Muscle layer of colon (tissue), 2 donors: Measurements from ENCODE around the gene FAM184A.

Experiments
- H3K27ac ChIP-seq: one replicate; pipeline ENCODE4 v1.7.0; 2013; ENCODE audit warnings: low read depth, mild to moderate bottlenecking, low read length, moderate library complexity
- H3K27me3 ChIP-seq, 2 donors: one replicate each; pipeline ENCODE4 v1.7.0; 2013; ENCODE audit warnings: low read length in 2 of 2, mild to moderate bottlenecking in 2 of 2; ENCODE audit not compliant: insufficient read depth in 2 of 2, control insufficient read depth in 1 of 2
- H3K36me3 ChIP-seq: one replicate; pipeline ENCODE4 v1.7.0; 2013; ENCODE audit warnings: mild to moderate bottlenecking, low read length; ENCODE audit not compliant: insufficient read depth
- H3K4me1 ChIP-seq: one replicate; pipeline ENCODE4 v1.7.0; 2013; ENCODE audit warnings: mild to moderate bottlenecking, low read length; ENCODE audit not compliant: insufficient read depth
- H3K4me3 ChIP-seq, 2 donors: one replicate each; pipeline ENCODE4 v1.7.0; 2013; ENCODE audit warnings: low read length in 2 of 2, low read depth in 1 of 2, mild to moderate bottlenecking in 1 of 2, moderate library complexity in 1 of 2
- H3K9ac ChIP-seq: one replicate; pipeline ENCODE4 v1.7.0; 2013; ENCODE audit warnings: low read length
- H3K9me3 ChIP-seq: one replicate; pipeline ENCODE4 v1.7.0; 2013; ENCODE audit warnings: mild to moderate bottlenecking, low read length
- donor health status: abdominal sarcoma.
- donor health status: Adenocarcinoma of cecum.

The FAM184A gene

DNA sequence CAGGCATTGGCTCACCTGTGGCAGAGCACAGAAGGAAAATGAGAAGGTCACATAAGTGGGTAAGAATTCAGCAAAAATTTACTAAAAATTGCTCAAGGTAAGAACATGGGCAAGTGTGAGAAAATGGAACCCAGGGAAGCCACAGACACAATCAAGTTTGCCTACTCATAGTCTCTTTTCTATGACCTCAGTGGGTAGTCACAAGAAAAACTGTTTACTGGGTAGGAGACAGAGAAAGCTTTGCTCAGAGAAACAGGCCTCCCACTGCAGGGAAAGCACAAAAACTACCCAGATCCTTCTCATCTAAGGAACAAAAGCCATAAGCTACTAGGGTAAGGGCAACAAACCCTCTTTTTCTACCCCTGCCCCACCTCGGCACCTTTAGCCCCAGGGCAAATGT lies 35.2 kb downstream of the FAM184A start:
- no peaks in the 10 kb centered on the region for H3K36me3 ChIP-seq
- no peaks in the 10 kb centered on the region for H3K9me3 ChIP-seq
- H3K4me1 ChIP-seq: no peaks in the 10 kb centered on the region
- H3K27me3 ChIP-seq: no peaks in the 10 kb centered on the region
- no peak overlapping the region for H3K27ac ChIP-seq
- no peak overlapping the region for H3K9ac ChIP-seq
- H3K4me3 ChIP-seq: no peak overlapping the region

DNA sequence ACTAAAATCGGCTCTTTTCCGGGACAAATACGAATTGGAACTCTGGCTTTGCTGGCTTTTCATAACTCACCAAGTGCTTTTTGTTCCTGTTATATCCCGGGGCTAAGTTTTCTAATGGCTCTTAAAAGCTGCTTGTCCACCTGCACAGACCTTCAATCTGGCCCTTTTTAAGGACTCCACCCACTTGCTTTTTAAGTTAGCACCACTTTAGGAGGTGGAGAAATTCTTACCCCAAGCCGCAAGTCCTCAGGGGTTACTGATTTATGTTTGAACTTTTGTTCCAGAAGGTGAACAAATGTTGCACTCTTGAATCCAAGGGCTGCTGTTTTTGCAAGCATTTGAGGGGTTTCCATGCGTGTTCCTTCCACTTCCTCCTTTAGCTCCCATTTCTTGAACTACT lies 37.8 kb downstream of the FAM184A start:
- Histone ChIP-seq H3K27ac (no peak overlapping the region), H3K27me3 (no peaks in the 10 kb centered on the region), H3K4me1 (no peaks in the 10 kb centered on the region), H3K9ac (no peak overlapping the region), H3K4me3 (no peak overlapping the region), H3K9me3 (no peaks in the 10 kb centered on the region), H3K36me3 (no peaks in the 10 kb centered on the region)

DNA sequence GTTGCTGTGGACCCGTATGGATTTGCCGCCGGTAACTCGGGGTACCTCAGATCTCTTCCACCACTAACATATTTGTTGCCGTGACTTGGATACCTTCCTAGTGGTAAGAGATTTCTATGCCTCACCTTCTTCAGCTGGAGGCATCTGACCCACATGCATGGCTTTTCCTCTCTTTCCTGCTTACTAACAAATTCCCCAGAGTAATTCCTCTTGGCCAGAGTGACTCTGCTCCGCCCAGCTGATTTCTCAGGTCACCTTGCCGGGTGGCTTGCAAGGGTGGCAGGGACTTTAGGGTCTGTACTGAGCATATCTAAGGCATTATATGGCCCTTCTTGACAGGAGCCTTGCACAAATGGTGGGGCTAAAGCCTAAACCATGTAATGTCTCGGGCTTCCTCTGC lies 38.2 kb downstream of the FAM184A start:
- Histone ChIP-seq H3K9ac (no peak overlapping the region), H3K36me3 (no peaks in the 10 kb centered on the region), H3K9me3 (no peaks in the 10 kb centered on the region), H3K27ac (no peak overlapping the region), H3K4me3 (no peak overlapping the region), H3K27me3 (no peaks in the 10 kb centered on the region), H3K4me1 (no peaks in the 10 kb centered on the region)

DNA sequence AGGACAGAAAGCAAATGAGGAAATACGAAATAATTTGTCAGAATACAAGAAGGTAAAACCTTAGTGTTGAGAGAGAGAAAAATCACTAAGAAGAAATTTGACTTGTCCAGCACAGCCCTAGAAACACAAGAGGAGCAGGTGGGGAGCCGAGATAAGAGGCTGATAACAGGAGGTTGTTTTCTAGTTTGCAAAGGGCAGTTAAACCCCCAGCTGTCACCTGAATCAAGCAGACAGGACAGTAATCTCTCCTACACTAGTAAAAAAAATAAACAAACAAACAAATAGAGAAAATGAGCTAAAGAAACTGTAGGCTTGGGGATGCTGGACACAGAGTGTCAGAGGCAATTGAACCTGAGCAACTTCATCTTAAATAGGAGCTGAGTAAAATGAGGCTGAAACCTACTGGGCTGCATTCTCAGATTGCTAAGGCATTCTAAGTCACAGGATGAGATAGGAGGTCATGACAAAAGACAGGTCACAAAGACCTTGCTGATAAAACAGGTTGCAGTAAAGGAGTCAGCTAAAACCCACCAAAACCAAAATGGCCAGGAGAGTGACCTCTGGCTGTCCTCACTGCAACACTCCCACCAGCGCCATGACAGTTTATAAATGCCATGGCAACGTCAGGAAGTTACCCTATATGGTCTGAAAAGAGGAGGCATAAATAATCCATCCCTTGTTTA lies 40.4 kb downstream of the FAM184A start:
- Histone ChIP-seq H3K27ac (no peak overlapping the region), H3K36me3 (no peaks in the 10 kb centered on the region)

DNA sequence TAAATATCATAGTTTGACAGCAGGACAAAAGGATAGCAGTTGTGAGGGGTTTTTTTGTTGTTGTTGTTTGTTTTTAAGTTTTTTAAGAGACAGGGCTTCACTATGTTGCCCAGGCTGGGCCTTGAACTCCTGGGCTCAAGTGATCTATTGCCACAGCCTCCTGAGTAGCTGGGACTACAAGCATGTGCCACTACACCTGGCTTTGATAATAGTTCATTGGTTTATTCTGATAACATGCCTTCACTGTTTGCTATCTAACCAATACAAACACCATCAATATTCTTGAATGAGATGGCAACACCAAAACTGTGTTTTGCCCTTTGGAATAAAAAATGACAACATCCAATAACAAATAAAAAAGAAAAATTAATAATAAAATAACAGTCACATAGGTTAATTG lies 41.2 kb downstream of the FAM184A start:
- no peaks in the 10 kb centered on the region for H3K4me1 ChIP-seq
- H3K27ac ChIP-seq: no peak overlapping the region
- H3K9me3 ChIP-seq: no peaks in the 10 kb centered on the region
- H3K36me3 ChIP-seq: no peaks in the 10 kb centered on the region
- no peak overlapping the region for H3K4me3 ChIP-seq
- no peaks in the 10 kb centered on the region for H3K27me3 ChIP-seq
- H3K9ac ChIP-seq: no peak overlapping the region

More for the DNA sequence above, 40.4 kb downstream of the FAM184A start:
- Histone ChIP-seq H3K9ac (no peak overlapping the region), H3K27me3 (no peaks in the 10 kb centered on the region), H3K9me3 (no peaks in the 10 kb centered on the region), H3K4me1 (no peaks in the 10 kb centered on the region), H3K4me3 (no peak overlapping the region)

DNA sequence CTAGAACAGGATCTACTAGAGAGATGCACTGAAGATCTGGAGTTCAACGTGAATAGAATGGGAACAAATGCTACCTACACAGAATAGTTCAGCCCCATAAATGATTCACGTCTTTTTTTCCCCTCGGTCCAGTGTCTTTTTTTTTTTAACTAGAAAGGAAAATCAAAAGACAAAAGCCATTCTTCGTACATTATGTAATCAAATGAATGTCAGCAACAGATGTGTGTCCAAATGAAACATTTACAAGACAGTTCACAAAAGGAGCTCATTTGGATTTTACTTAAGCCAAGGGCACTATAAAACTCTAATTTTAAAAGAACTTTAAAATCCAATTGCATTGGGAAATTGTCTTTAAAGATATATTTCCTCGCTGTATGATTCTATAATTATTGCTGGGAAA lies 42.4 kb downstream of the FAM184A start:
- H3K27me3 ChIP-seq: no peaks in the 10 kb centered on the region
- no peaks in the 10 kb centered on the region for H3K9me3 ChIP-seq
- H3K4me3 ChIP-seq: no peak overlapping the region
- no peak overlapping the region for H3K27ac ChIP-seq
- no peaks in the 10 kb centered on the region for H3K4me1 ChIP-seq
- H3K36me3 ChIP-seq: no peaks in the 10 kb centered on the region
- no peak overlapping the region for H3K9ac ChIP-seq

DNA sequence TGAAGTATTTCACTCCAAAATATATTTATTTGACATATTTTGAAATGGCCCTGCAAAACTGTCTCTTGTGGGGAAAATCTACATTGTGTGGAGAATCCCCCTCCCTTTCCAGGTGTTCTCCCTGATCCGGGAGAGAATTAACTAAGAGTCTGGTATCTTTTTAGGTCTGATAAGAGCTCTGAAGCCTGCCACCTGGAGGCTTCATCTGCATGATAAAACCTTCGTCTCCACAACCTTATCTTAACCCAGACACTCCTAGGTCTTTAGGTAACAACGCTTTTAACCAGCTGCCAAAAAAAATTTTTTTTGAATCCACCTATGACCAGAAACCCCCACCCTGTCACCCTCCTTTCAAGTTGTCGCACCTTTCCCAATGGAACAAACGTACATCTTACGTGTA lies 43.0 kb downstream of the FAM184A start:
- no peak overlapping the region for H3K9ac ChIP-seq
- no peak overlapping the region for H3K4me3 ChIP-seq
- no peaks in the 10 kb centered on the region for H3K4me1 ChIP-seq
- H3K9me3 ChIP-seq: no peaks in the 10 kb centered on the region
- no peak overlapping the region for H3K27ac ChIP-seq
- H3K36me3 ChIP-seq: no peaks in the 10 kb centered on the region
- H3K27me3 ChIP-seq: no peaks in the 10 kb centered on the region

DNA sequence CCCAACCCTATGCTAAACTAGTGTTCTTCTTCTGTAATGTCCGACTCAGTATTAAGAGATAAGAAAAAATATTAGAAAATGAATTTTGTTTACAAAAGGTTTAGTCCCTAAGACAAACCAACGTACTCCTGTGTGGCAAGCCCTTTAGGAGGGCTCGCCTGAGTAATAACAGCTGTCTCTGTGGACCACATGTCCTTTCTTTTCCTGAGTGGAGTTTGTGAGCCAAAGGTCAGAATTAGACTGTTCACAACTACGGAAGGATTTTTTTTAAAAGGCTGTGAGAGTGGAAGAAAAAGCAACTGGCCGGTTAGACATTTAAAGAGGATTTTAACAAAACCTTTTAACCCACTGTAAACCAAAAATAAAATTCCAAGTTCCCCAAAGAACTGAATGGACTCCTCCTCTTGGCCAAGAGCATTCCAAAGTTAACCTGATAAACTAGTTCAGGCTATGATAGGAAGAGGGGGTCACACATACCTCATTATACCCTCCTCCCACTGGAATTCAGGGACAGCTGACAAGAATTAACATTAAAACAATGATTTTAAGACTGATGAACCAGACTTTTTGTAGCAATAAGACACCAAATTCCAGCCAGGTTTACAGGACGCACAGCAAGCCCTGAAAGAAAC lies 43.5 kb downstream of the FAM184A start:
- no peaks in the 10 kb centered on the region for H3K27me3 ChIP-seq
- no peaks in the 10 kb centered on the region for H3K9me3 ChIP-seq
- no peak overlapping the region for H3K4me3 ChIP-seq
- no peak overlapping the region for H3K27ac ChIP-seq
- H3K9ac ChIP-seq: no peak overlapping the region
- no peaks in the 10 kb centered on the region for H3K36me3 ChIP-seq
- no peaks in the 10 kb centered on the region for H3K4me1 ChIP-seq

DNA sequence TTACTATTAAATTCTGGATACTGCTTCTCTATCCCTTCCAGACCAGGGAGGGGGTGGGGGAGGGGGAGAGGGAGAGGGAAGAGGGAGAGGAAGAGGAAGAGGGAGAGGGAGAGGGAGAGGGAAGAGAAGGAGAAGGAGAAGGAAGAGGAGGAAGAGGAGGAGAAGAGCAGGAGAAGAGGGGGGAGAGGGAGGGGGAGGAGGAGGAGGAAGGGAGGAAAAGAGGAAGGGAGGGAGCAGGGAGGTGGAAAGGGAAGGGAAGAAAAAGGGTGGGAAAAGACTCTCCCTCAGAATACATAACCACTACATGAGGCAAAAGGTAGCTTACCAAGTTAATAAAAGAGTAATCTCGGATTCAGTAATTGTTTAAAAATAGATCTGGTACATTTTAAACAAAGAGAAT lies 46.0 kb downstream of the FAM184A start:
- H3K27ac ChIP-seq: no peak overlapping the region
- no peak overlapping the region for H3K4me3 ChIP-seq
- H3K4me1 ChIP-seq: no peaks in the 10 kb centered on the region
- H3K36me3 ChIP-seq: no peaks in the 10 kb centered on the region
- H3K9ac ChIP-seq: no peak overlapping the region
- no peaks in the 10 kb centered on the region for H3K27me3 ChIP-seq
- H3K9me3 ChIP-seq: no peaks in the 10 kb centered on the region

DNA sequence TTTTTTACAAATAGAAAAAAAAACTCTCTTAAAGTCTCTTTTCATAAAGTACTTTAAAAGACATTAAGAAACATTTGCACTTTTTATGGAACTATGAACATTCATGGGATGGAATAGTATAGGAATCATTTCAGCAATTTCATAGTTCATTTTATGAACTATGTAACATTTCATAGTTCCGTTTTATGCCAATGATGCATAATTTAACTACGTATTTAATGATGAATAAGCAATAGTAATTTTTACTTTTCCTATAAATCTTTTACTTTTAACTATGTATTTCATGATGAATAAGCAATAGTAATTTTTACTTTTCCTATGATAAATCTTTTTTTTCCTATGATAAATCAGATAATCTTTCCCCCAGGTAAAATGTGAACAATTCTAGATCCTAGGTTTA lies 47.7 kb downstream of the FAM184A start:
- Histone ChIP-seq H3K27ac (no peak overlapping the region), H3K9ac (no peak overlapping the region)

DNA sequence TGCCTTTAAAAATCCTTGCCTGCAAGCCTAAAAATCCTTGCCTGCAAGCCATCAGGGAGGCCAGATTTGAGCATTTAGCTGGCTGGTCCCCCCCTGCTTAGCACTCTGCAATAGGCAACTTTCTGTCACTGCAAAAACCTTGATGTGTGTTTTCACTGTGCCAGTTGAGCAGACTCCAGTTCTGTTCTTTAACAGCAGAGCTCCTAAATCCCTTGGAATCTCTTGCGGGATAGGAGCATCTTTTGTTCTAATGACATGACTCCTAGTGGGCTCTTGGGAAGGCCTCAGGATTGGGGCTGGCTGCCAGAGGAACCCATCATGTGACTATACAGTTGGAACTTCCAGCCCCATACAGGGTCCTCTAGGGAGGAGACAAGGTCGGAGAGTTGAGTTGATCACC lies 50.4 kb downstream of the FAM184A start:
- H3K9ac ChIP-seq: no peak overlapping the region
- no peaks in the 10 kb centered on the region for H3K4me1 ChIP-seq
- no peak overlapping the region for H3K27ac ChIP-seq
- H3K27me3 ChIP-seq: no peaks in the 10 kb centered on the region
- no peaks in the 10 kb centered on the region for H3K9me3 ChIP-seq
- no peaks in the 10 kb centered on the region for H3K36me3 ChIP-seq
- H3K4me3 ChIP-seq: no peak overlapping the region

More for the DNA sequence above, 47.7 kb downstream of the FAM184A start:
- no peak overlapping the region for H3K4me3 ChIP-seq
- H3K36me3 ChIP-seq: no peaks in the 10 kb centered on the region
- no peaks in the 10 kb centered on the region for H3K9me3 ChIP-seq
- no peaks in the 10 kb centered on the region for H3K4me1 ChIP-seq
- no peaks in the 10 kb centered on the region for H3K27me3 ChIP-seq

DNA sequence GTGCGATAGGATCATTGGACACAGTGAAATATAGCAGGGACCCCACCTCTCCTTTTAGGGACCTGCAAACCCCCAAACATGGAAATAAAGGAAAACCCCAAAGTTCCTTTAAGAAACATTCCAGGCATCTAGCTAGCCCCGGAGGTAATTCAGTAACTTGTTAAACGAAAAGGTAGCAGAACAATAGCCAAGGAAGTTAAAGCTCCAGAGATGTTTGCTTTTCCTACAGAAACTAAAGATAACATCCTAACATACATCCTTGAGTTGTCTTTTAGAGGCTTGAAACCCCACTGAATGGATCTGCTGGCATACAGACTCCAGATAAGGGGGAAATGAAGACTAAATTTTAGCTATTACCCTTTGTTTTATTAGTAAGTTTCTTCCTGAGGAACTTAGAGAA lies 51.0 kb downstream of the FAM184A start:
- H3K4me1 ChIP-seq: no peaks in the 10 kb centered on the region
- no peak overlapping the region for H3K27ac ChIP-seq
- H3K27me3 ChIP-seq: no peaks in the 10 kb centered on the region
- H3K9me3 ChIP-seq: no peaks in the 10 kb centered on the region
- H3K4me3 ChIP-seq: no peak overlapping the region
- no peak overlapping the region for H3K9ac ChIP-seq
- H3K36me3 ChIP-seq: no peaks in the 10 kb centered on the region
